Measurements from ENCODE around the gene PDCD2L.

Gene PDCD2L

DNA sequence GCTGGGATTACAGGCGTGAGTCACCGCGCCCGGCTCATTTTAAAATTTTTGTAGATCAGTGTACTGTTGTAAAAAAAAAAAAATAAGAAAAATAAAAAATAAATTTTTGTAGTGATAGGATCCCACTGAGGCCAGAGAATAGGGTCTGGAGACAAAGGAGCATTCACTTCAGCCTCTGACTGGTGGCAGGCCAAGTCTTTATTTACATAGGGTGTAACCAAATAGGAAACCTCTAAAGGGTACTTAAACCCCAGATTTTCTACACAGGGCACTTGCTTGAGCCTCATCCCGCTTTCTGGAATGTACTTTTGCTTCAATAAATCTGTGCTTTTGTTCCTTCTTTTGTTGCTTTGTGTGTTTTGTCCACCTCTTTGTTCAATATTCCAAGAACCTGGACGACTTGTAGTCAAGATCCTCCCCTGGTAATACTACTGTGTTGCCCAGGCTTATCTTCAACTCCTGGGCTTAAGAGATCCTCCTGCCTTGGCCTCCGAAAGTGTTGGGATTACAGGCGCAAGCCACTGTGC lies 2.1 kb upstream of the PDCD2L start:
- in situ Hi-C loops (cut with HindIII; ENCODE audit: low pct_ligation_motif_present, low sequenced_read_pairs) = no loop called here
- no peak overlapping the region for H3K4me3 ChIP-seq (ENCODE audit: low read depth, low read length)
- H3K27ac ChIP-seq = no peak overlapping the region
- peaks cover 23% of the 10 kb centered on the region for H3K36me3 ChIP-seq (replicated peaks)
- no peak for DNase-seq
- no peaks in the 10 kb centered on the region for H3K27me3 ChIP-seq (replicated peaks)
- no peak for TF ChIP-seq CTCF (IDR thresholded peaks at IDR 0.05; ENCODE audit: low read depth, low read length, missing control alignments)

GRCh38 chr19:34403784-34404108 lies 453 bp upstream of the PDCD2L start:
- Histone ChIP-seq H3K27ac (no peak overlapping the region), H3K4me3 (ENCODE audit: low read depth, low read length) (peak overlapping the region; percentile 96), H3K36me3 (replicated peaks) (peaks cover 15% of the 10 kb centered on the region), H3K27me3 (replicated peaks) (no peaks in the 10 kb centered on the region)
- DNase-seq = no peak
- no peak for TF ChIP-seq CTCF (IDR thresholded peaks at IDR 0.05; ENCODE audit: low read depth, low read length, missing control alignments)
- in situ Hi-C loops (cut with HindIII; ENCODE audit: low pct_ligation_motif_present, low sequenced_read_pairs) = no loop called here

GRCh38 chr19:34405892-34406660 lies 1.9 kb downstream of the PDCD2L start:
- H3K27me3 ChIP-seq (replicated peaks) = no peaks in the 10 kb centered on the region
- DNase-seq = no peak
- in situ Hi-C loops (cut with HindIII; ENCODE audit: low pct_ligation_motif_present, low sequenced_read_pairs) = no loop called here
- no peak overlapping the region for H3K4me3 ChIP-seq (ENCODE audit: low read depth, low read length)
- H3K36me3 ChIP-seq (replicated peaks) = peaks cover 8% of the 10 kb centered on the region
- H3K27ac ChIP-seq = no peak overlapping the region
- no peak for TF ChIP-seq CTCF (IDR thresholded peaks at IDR 0.05; ENCODE audit: low read depth, low read length, missing control alignments)

DNA sequence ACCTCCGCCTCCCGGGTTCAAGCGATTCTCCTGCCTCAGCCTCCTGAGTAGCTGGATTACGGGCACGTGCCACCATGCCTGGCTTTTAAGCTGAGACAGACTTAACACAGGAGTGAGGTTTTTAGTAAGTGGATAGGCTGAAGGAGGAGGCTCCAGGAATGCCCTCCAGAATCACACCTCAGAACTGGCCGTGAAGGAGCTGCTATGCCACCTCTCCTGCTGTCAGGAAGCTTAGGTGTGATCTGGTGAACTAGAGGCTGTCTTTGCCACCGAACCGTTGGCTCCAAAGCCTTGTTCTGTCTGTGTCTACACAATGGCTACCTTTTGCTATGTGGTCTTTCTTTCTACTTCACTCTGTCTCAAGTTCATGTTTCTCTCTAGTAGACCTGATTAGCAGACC lies 4.2 kb downstream of the PDCD2L start:
- in situ Hi-C loops (cut with HindIII; ENCODE audit: low pct_ligation_motif_present, low sequenced_read_pairs) = no loop called here

DNA sequence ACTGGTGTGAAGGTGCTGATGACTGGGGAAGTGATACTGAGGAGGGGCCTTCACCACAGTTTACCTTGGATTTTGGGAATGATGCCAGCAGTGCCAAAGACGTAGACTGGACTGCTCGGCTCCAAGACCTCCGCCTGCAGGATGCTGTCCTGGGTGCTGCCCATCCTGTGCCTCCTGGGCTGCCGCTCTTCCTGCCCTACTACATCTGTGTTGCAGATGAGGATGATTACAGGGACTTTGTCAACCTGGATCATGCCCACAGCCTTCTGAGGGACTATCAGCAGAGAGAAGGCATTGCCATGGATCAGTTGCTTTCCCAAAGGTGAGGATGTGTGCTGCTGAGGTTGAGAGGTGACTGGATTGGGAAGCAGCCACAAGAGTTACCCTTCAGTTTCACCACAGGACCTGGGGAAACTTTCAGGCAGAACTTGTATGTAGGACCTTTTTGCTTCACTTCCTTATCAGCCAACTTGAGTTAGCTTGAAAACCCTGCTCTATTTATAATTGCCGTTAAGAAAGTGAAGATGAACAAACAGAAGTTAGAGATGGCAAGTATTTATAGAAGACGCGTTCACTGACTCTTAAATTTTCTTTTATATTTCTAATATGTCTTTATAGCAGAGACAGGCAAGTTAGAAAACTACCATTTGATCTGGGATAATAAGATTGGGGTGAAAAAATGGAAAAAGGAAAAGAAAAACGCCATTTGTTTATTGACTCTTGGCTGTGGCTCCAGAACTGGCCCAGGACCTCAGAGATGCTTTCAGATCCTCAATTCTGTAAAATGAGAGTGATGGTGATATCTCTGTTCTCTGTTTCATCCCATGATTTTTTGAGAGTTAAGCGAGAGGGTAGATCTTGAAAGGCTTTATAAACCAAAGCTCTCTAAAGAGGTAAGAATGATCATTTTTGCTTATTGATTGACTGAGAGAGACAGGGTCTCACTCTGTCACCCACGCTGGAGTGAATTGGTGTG lies 5.3 kb downstream of the PDCD2L start:
- in situ Hi-C loops (cut with HindIII; ENCODE audit: low pct_ligation_motif_present, low sequenced_read_pairs) = no loop called here
- H3K4me3 ChIP-seq (ENCODE audit: low read depth, low read length) = no peak overlapping the region
- DNase-seq = no peak

More for the DNA sequence above, 4.2 kb downstream of the PDCD2L start:
- no peak for TF ChIP-seq CTCF (IDR thresholded peaks at IDR 0.05; ENCODE audit: low read depth, low read length, missing control alignments)
- DNase-seq = no peak
- Histone ChIP-seq H3K27me3 (replicated peaks) (no peaks in the 10 kb centered on the region), H3K36me3 (replicated peaks) (peaks cover 8% of the 10 kb centered on the region), H3K4me3 (ENCODE audit: low read depth, low read length) (no peak overlapping the region), H3K27ac (no peak overlapping the region)

More for the DNA sequence above, 5.3 kb downstream of the PDCD2L start:
- Histone ChIP-seq H3K27me3 (replicated peaks) (no peaks in the 10 kb centered on the region), H3K36me3 (replicated peaks) (peaks cover 8% of the 10 kb centered on the region), H3K27ac (no peak overlapping the region)
- TF ChIP-seq CTCF (IDR thresholded peaks at IDR 0.05; ENCODE audit: low read depth, low read length, missing control alignments) = no peak

Measured in brain microvascular endothelial cell (primary cell).